ENCODE measurements around the gene MIER3. TPM values are rescaled to one million over a fixed set of nuclear protein-coding genes. Genes with fewer than 3 reads are reported as not detected.

The MIER3 gene
- polyA plus RNA-seq, 1 donor from 2014 or later = 51.8 TPM

GRCh38 chr5:56988490-56988889 is 36.6 kb upstream of the MIER3 start:
- Histone ChIP-seq H3K9me3 (ENCODE audit: low read length) (no peaks in the 10 kb centered on the region), H3K27ac (ENCODE audit: low read length) (no peak overlapping the region), H3K9ac (ENCODE audit: low read length) (no peak overlapping the region), H3K79me2 (replicated peaks; ENCODE audit: insufficient read depth, low read length) (no peaks in the 10 kb centered on the region), H2AFZ (ENCODE audit: low read depth, low read length) (no peak overlapping the region), H3K36me3 (ENCODE audit: insufficient read depth, low read length) (no peaks in the 10 kb centered on the region), H3F3A (ENCODE audit: insufficient read depth, low read length, poor library complexity, severe bottlenecking) (no peaks in the 10 kb centered on the region), H3K4me2 (ENCODE audit: low read length) (no peak overlapping the region), H4K20me1 (ENCODE audit: insufficient read depth) (no peaks in the 10 kb centered on the region), H3K4me3 (ENCODE audit: low read length) (no peak overlapping the region), H3K27me3 (ENCODE audit: insufficient read depth, low read depth, low read length) (no peaks in the 10 kb centered on the region), H3K9me2 (ENCODE audit: insufficient read depth, low read length) (no peaks in the 10 kb centered on the region)
- TF ChIP-seq RAD21 (conservative IDR thresholded peaks at IDR 0.05) (no peak), SMC3 (conservative IDR thresholded peaks at IDR 0.05; ENCODE audit: poor library complexity) (no peak), TAF1 (IDR thresholded peaks at IDR 0.05; ENCODE audit: low read depth) (no peak), MXI1 (conservative IDR thresholded peaks at IDR 0.05; ENCODE audit: poor library complexity, severe bottlenecking) (no peak), CTCF (IDR thresholded peaks at IDR 0.05; ENCODE audit: poor library complexity, severe bottlenecking) (no peak), REST (IDR thresholded peaks at IDR 0.05; ENCODE audit: borderline replicate concordance) (no peak), EP300 (conservative IDR thresholded peaks at IDR 0.05; ENCODE audit: poor library complexity, severe bottlenecking) (no peak), EZH2 (IDR thresholded peaks at IDR 0.05; ENCODE audit: borderline replicate concordance, insufficient read depth, low read length, poor library complexity, severe bottlenecking) (no peak), POLR2AphosphoS5 (IDR thresholded peaks at IDR 0.05) (no peak)

- H3F3A ChIP-seq (ENCODE audit: insufficient read depth, low read length, poor library complexity, severe bottlenecking) = no peaks in the 10 kb centered on the region
- H3K4me3 ChIP-seq (ENCODE audit: low read length) = no peak overlapping the region
- no peaks in the 10 kb centered on the region for H3K79me2 ChIP-seq (replicated peaks; ENCODE audit: insufficient read depth, low read length)
- H3K4me2 ChIP-seq (ENCODE audit: low read length) = no peak overlapping the region
- no peak overlapping the region for H3K9ac ChIP-seq (ENCODE audit: low read length)
- no peaks in the 10 kb centered on the region for H3K36me3 ChIP-seq (ENCODE audit: insufficient read depth, low read length)
- H3K9me3 ChIP-seq (ENCODE audit: low read length) = no peaks in the 10 kb centered on the region
- TF ChIP-seq CTCF (IDR thresholded peaks at IDR 0.05; ENCODE audit: poor library complexity, severe bottlenecking) (no peak), RAD21 (conservative IDR thresholded peaks at IDR 0.05) (no peak), REST (IDR thresholded peaks at IDR 0.05; ENCODE audit: borderline replicate concordance) (no peak), POLR2AphosphoS5 (IDR thresholded peaks at IDR 0.05) (no peak), EZH2 (IDR thresholded peaks at IDR 0.05; ENCODE audit: borderline replicate concordance, insufficient read depth, low read length, poor library complexity, severe bottlenecking) (no peak), EP300 (conservative IDR thresholded peaks at IDR 0.05; ENCODE audit: poor library complexity, severe bottlenecking) (no peak), MXI1 (conservative IDR thresholded peaks at IDR 0.05; ENCODE audit: poor library complexity, severe bottlenecking) (no peak), TAF1 (IDR thresholded peaks at IDR 0.05; ENCODE audit: low read depth) (no peak), SMC3 (conservative IDR thresholded peaks at IDR 0.05; ENCODE audit: poor library complexity) (no peak)
- H3K9me2 ChIP-seq (ENCODE audit: insufficient read depth, low read length) = no peaks in the 10 kb centered on the region
- no peaks in the 10 kb centered on the region for H4K20me1 ChIP-seq (ENCODE audit: insufficient read depth)
- H3K27me3 ChIP-seq (ENCODE audit: insufficient read depth, low read depth, low read length) = no peaks in the 10 kb centered on the region
- H3K27ac ChIP-seq (ENCODE audit: low read length) = no peak overlapping the region
- H2AFZ ChIP-seq (ENCODE audit: low read depth, low read length) = no peak overlapping the region
These were observed 35.2 kb upstream of the MIER3 start for GRCh38 chr5:56987171-56987570.
